GM18499 (cell line): ENCODE results near the gene ALPP.
"Not testable (repeated sequence)": the region's sequence is repeated elsewhere in the genome, so short reads cannot be mapped to it uniquely, and the experiment has no call there.

Experiments used
- ATAC-seq: cut with Tn5 transposase; IDR thresholded peaks from one replicate; pipeline ENCODE4 v1.9.1; 2021; ENCODE audit warnings: moderate number of reproducible peaks; ENCODE audit not compliant: insufficient read depth, unreplicated experiment

Gene ALPP

DNA sequence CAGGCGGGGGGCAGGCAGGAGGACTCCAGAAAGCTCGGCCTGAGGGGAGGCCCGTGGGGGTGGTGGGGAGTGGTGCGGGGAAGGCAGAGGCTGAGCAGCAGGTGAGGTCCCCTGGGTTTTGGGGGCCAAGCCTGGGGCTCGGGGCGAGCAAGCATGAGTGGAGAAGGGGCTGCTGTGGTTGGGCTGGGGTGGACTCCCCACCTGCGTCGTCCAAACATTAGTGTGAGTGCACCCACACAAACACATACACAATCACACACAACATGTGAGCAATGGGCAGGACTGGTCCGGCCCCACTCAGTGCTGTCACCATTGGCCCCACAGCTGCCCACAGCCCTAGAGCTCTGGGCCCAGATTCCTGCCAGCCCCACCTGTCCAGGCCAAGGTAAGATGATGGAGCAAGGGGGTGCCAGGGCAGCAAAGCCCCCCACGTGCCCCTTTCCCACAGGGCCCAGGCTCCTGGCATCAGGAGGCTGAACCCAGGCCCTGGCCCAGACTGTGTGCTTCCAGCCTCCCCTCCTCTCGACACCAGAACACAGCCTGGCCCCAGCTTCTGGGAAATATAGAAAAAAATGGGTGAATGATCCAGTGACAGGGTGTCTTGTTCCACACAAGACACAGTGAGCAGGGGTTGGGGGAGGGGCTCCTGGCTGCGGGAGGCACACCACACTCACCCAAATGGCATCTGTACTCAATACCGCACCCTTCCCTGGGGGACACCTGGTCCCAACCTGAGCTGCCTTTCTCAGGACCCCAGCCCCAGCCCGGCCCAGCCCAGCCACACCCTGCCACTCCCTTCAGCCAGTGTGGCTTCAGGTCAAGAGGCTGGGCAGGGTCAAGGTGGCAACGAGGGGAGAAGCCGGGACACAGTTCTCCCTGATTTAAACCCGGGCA lies 463 bp upstream of the ALPP start:
- no peak for ATAC-seq

GRCh38 chr2:232379610-232380590 lies 1.3 kb downstream of the ALPP start:
- not testable (repeated sequence) for ATAC-seq

GRCh38 chr2:232381204-232382031 lies 2.9 kb downstream of the ALPP start:
- ATAC-seq, result not testable (repeated sequence)

GRCh38 chr2:232382331-232383225 lies 4.0 kb downstream of the ALPP start:
- ATAC-seq, result no peak

DNA sequence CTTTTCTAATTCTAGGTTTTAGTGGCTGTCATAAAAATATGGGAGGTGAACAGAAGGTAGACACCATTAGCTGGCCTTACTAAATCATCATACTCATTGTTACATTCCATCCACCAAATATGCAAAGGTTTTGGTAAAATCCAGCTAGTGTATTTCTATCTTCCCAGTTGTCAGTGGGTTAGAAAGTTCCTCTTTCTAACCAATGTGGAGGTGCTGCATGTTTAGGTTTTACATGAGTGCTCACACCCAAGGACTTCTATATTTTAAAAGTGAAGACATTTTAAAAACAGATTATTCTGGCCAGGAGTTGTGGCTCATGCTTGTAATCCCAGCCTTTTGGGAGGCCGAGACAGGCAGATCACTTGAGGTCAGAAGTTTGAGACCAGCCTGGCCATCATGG lies 5.9 kb downstream of the ALPP start:
- ATAC-seq, result no peak

- ATAC-seq, result not testable (repeated sequence)
These were observed 6.5 kb downstream of the ALPP start for GRCh38 chr2:232385058-232385457.

- no peak for ATAC-seq
These were observed 7.3 kb downstream of the ALPP start for GRCh38 chr2:232385660-232386489.

DNA sequence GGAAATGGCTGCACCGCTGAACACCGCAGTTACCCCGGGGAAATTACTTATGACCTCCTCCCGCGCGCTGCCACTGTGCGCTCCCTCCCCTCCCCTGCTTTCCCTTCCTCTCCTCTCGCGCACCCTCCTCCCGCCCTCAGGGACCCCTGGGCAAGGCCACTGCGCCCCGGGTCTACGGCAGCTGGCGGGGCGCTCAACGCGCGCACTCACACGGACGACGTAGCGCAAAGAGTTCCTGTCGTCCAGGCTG lies 7.9 kb downstream of the ALPP start:
- no peak for ATAC-seq

DNA sequence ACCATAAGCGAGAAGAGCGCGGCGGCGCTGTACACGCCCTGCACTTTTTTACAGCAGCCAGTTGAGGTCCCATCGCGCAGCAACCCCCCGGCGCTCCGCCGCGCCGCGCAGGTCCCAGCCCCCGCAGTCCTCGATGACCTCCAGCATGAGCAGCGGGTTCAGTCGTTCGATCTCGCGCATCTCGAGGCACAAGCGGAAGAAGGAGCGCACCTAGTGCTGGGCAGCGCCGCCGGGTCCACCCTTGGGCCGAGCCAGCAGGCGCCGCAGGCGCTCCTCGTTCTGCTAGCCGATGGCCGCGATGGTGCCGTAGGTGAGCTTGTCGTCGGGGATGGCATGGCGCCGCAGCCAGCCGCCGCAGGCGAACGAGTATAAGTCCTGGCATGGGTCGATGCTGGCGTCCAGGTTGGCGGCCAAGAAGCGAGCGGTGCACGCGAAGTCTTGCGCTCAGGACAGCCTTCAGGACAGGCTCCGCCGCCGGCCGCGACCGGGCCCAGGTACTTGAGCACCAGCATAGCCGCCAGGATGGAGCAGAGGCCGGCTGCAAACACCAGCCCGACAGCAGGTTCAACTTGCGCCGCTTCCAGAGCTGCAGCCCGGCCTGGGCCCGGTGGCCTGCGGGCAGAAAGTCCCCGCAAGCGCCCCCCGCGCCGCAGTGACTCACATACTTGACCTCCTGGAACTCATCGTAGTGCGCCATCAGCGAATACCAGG lies 8.3 kb downstream of the ALPP start:
- no peak for ATAC-seq

- no peak for ATAC-seq
These were observed 9.1 kb downstream of the ALPP start for GRCh38 chr2:232387451-232388171.

DNA sequence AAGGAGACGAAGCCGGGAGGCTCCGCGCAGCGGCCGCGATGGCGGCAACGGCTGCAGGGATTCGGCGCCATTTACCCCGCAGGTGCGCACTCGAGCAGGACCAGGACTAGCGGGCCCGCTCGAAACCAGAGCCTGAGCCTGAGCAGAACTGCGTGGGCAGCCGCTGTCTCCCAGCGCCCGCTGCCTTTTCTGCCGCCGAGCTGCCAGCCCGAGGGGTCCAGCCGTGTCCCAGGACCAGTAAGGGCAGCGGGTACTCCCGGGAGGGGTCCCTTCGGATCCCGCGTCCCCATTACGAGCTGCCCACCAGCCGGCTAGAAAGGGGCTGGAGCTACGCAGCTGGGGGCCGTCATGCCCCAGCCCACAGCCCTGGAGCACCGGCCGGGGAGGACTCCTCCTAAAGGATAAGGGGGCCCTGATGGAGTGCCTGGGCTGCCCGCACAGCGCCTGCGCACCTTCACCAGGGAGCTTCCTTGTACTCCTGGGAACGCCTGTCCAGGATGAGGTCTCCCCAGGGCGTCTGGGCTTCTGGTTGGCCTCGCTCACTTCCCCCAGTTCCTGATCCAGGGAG lies 9.9 kb downstream of the ALPP start:
- no peak for ATAC-seq

GRCh38 chr2:232389327-232389726 lies 10.8 kb downstream of the ALPP start:
- no peak for ATAC-seq

DNA sequence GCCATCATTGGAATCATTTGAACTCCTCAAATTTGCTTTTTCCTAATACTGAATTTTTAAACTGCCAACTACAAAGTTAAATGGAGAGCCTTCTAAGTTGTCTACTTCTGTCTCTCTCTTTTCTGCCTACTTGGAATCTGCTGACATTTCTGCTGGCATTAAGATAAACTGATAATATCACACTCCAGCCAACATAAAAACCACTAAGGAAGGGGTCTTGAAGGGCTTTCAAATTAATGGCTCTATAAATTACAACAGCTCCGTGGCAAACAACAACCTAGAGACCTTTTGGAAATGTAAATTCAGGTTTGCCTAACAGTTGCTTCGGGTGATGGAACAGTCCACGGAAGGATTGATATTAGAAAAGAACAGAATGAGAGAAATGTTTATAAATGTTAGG lies 12.1 kb downstream of the ALPP start:
- no peak for ATAC-seq

DNA sequence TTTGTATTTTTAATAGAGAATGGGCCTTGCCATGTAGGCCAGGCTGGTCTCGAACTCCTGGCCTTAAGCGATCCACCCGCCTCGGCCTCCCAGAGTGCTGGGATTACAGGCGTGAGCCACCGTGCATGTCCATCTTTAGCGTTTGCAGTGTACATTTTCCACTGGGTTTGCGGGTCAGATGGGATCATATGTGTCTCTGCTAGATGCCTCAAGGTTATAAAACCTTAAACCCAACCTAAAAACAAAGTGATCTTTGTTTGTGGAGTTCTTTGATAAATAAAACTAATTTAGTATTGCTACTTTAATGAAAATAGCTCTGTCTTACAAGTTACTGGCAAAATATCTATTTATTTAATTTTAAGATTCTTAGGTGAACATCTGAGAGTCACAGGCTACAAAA lies 15.0 kb downstream of the ALPP start:
- no peak for ATAC-seq

DNA sequence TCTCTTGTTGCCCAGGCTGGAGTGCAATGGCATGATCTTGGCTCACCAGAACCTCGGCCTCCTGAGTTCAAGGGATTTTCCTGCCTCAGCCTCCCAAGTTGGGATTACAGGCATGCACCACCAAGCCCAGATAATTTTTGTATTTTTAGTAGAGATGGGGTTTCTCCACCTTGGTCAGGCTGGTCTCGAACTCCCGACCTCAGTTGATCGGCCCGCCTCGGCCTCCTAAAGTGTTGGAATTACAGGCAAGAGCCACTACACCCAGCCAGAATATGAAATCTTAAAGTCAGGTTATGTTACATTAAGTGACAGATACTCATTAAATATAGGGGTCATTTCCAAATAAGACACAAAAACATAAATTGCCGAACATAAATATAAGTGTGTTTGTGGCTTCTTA lies 15.9 kb downstream of the ALPP start:
- ATAC-seq, result not testable (repeated sequence)

GRCh38 chr2:232395586-232395985 lies 17.0 kb downstream of the ALPP start:
- no peak for ATAC-seq

DNA sequence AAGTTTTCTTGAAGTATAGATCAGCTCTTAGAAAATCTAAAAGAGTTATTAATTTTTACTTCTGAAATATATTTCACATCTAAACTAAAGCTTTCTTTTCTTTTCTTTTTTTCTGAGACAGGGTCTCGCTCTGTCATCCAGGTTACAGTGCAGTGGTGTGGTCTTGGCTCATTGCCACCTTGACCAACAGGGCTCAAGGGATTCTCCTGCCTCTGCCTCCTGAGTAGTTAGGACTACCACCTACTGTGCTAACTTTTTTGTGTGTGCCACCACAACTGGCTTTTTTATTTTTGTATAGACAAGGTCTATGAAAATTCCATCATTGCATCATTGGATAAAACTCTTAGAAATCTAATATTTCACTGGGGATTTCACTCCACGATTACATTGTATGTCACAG lies 18.1 kb downstream of the ALPP start:
- no peak for ATAC-seq
